Measurements from ENCODE around the gene UBE3D. TPM values are rescaled to one million over a fixed set of nuclear protein-coding genes. Genes with fewer than 3 reads are reported as not detected.

The UBE3D gene
- total and polyA plus RNA-seq, 9 donors: 5.9 to 13.5 (median 8.2) TPM

DNA sequence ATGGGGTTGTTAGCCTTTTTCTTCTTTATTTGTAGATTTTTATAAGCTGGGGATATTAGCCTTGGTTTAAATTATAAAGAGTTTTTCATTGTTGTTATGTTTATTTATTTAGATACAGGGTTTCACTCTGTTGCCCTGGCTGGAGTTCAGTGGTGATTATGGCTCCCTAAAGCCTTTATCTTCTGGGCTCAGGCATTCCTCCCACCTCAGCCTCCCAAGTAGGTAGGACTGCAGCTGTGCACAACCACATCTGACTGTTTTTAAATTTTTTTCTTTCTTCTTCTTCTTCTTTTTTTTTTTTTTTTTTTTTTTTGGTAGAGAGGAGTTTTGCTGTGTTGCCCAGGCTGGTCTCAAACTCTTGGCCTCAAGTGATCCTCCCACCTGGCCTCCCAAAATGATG, 80.9 kb downstream of the UBE3D start:
- H3K4me3 ChIP-seq (ENCODE audit: low read length): no peak overlapping the region
- no peaks in the 10 kb centered on the region for H3K9me3 ChIP-seq (replicated peaks; ENCODE audit: control insufficient read depth, low read depth, low read length)
- no peak overlapping the region for H3K27ac ChIP-seq (ENCODE audit: low read length)
- no peak for DNase-seq
- H3K27me3 ChIP-seq (ENCODE audit: control insufficient read depth, insufficient read depth, low read length): no peaks in the 10 kb centered on the region
- H3K36me3 ChIP-seq (ENCODE audit: control insufficient read depth, insufficient read depth, low read length): no peaks in the 10 kb centered on the region
- no peaks in the 10 kb centered on the region for H3K4me1 ChIP-seq (ENCODE audit: control insufficient read depth, insufficient read depth, low read length)

DNA sequence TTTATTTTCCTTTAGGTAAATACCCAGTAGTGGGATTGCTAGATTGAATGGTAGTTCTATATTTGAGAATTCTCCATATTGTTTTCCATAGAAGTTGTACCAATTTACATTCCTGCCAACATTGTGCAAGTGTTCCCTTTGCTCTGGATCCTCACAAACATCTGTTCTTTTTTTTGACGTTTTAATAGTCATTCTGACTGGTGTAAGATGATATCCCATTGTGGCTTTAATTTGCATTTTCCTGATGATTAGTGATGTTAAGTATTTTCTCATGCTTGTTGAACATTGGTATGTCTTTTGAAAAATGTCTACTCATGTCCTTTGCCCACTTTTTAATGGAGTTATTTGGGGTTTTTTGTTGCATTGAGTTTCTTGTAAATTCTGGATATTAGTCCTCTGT, 85.6 kb downstream of the UBE3D start:
- H3K4me1 ChIP-seq (ENCODE audit: control insufficient read depth, insufficient read depth, low read length): no peaks in the 10 kb centered on the region
- H3K9me3 ChIP-seq (replicated peaks; ENCODE audit: control insufficient read depth, low read depth, low read length): no peaks in the 10 kb centered on the region
- H3K4me3 ChIP-seq (ENCODE audit: low read length): no peak overlapping the region
- DNase-seq: no peak
- H3K27me3 ChIP-seq (ENCODE audit: control insufficient read depth, insufficient read depth, low read length): no peaks in the 10 kb centered on the region
- no peak overlapping the region for H3K27ac ChIP-seq (ENCODE audit: low read length)
- no CpG with 5 or more reads among the region's 1 CpG for WGBS (ENCODE audit: insufficient coverage)
- no peaks in the 10 kb centered on the region for H3K36me3 ChIP-seq (ENCODE audit: control insufficient read depth, insufficient read depth, low read length)

DNA sequence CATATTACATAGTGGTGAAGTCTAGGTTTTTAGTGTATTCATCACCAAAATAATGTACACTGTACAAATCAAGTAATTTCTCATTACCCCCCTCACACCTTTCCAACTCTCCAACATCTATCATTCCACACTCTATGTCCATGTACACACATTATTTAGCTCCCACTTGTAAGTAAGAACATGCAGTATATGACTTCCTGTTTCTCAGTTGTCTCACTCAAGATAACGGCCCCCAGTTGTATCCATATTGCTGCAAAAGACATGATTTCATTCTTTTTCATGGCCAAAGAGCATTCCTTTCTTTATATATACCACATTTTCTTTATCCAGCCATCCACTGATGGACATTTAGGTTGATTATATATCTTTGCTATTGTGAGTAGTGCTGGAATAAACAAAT, 86.0 kb downstream of the UBE3D start:
- H3K4me3 ChIP-seq (ENCODE audit: low read length): no peak overlapping the region
- no peaks in the 10 kb centered on the region for H3K27me3 ChIP-seq (ENCODE audit: control insufficient read depth, insufficient read depth, low read length)
- H3K9me3 ChIP-seq (replicated peaks; ENCODE audit: control insufficient read depth, low read depth, low read length): no peaks in the 10 kb centered on the region
- H3K4me1 ChIP-seq (ENCODE audit: control insufficient read depth, insufficient read depth, low read length): no peaks in the 10 kb centered on the region
- no peak overlapping the region for H3K27ac ChIP-seq (ENCODE audit: low read length)
- DNase-seq: no peak
- no CpG with 5 or more reads among the region's 1 CpG for WGBS (ENCODE audit: insufficient coverage)
- H3K36me3 ChIP-seq (ENCODE audit: control insufficient read depth, insufficient read depth, low read length): no peaks in the 10 kb centered on the region

DNA sequence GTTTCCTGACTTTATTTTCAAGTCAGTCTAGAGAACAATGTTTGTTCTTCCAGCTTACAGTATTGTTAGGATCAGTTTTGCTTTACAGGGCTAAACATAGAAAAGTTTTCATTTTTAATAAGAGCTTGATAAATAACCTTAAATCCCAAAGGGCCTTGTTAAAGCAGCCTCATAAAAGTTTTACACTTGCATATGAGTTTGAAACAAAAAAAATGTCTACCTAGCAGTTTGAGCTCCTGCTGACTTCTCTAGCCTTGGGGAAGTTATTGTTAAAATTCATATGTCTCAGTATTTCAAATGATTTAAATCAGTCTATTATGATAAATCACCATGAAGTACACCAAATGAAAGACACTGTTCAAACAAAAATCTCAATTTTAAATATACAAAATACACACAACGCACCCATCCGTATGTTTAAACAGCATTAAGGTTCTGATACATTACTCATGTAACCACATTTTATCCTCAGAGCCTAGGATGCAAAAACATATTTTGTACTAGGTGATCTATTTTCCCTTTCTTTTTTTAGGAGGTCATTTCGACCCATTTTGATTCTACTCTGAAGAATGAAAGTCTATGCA, 87.2 kb downstream of the UBE3D start:
- Histone ChIP-seq H3K4me3 (ENCODE audit: low read length) (no peak overlapping the region), H3K9me3 (replicated peaks; ENCODE audit: control insufficient read depth, low read depth, low read length) (no peaks in the 10 kb centered on the region), H3K27ac (ENCODE audit: low read length) (no peak overlapping the region), H3K36me3 (ENCODE audit: control insufficient read depth, insufficient read depth, low read length) (no peaks in the 10 kb centered on the region), H3K4me1 (ENCODE audit: control insufficient read depth, insufficient read depth, low read length) (no peaks in the 10 kb centered on the region), H3K27me3 (ENCODE audit: control insufficient read depth, insufficient read depth, low read length) (no peaks in the 10 kb centered on the region)
- WGBS (ENCODE audit: insufficient coverage): no CpG with 5 or more reads among the region's 3 CpGs
- DNase-seq: no peak

DNA sequence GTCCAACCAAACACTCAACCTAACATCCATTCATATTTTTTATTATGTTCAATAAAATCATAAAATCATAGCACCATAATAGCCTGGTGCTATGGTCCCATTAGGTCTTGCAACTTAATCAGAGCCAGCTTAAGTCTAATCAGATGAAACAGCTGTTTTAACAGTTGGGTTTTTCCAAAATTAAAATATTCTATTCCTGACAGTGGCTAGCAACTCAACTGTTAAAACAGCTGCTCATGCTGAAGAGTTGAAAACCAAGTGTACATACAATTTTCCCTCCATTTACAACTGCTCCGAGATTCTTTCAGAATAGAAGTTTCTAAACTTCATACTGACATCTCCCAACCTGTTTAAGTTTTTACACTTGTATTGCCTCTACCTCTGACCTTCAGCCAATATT, 89.5 kb downstream of the UBE3D start:
- H3K4me3 ChIP-seq (ENCODE audit: low read length): no peak overlapping the region
- H3K36me3 ChIP-seq (ENCODE audit: control insufficient read depth, insufficient read depth, low read length): no peaks in the 10 kb centered on the region
- DNase-seq: peak; percentile 53
- H3K4me1 ChIP-seq (ENCODE audit: control insufficient read depth, insufficient read depth, low read length): no peaks in the 10 kb centered on the region
- no peaks in the 10 kb centered on the region for H3K9me3 ChIP-seq (replicated peaks; ENCODE audit: control insufficient read depth, low read depth, low read length)
- WGBS (ENCODE audit: insufficient coverage): 63% methylated on average over 1 of the region's 1 CpG
- no peak overlapping the region for H3K27ac ChIP-seq (ENCODE audit: low read length)
- no peaks in the 10 kb centered on the region for H3K27me3 ChIP-seq (ENCODE audit: control insufficient read depth, insufficient read depth, low read length)

DNA sequence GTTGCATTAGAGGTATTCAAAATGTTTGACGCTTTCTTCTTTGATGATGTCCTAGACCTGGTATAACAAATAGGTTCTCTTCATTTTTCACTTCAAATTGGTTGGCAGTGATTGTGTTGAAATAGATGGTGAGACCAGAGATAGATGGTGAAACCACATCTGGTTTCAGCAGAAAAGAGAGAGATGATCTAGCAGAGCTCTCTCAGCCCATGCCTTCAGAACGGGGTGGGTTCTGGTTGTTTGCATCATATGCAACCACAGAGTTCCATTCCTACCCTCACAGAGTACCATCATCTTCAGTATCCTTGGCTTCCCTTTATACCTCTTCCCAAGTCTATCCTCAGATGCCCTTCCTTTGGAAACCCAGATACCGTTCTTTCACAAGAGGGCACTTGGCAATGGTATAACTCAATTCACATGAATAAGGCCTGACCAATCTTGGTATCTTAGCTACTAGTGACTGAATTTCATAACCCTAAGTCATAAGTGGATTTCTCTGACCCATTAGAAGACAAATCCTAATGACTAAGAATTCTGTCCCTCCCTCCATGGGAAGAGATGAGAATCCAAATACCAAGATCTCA, 93.7 kb downstream of the UBE3D start:
- no peaks in the 10 kb centered on the region for H3K27me3 ChIP-seq (ENCODE audit: control insufficient read depth, insufficient read depth, low read length)
- WGBS (ENCODE audit: insufficient coverage): 100% methylated on average over 3 of the region's 3 CpGs
- H3K36me3 ChIP-seq (ENCODE audit: control insufficient read depth, insufficient read depth, low read length): no peaks in the 10 kb centered on the region
- H3K27ac ChIP-seq (ENCODE audit: low read length): no peak overlapping the region
- no peaks in the 10 kb centered on the region for H3K9me3 ChIP-seq (replicated peaks; ENCODE audit: control insufficient read depth, low read depth, low read length)
- no peak for DNase-seq
- H3K4me3 ChIP-seq (ENCODE audit: low read length): no peak overlapping the region
- no peaks in the 10 kb centered on the region for H3K4me1 ChIP-seq (ENCODE audit: control insufficient read depth, insufficient read depth, low read length)

DNA sequence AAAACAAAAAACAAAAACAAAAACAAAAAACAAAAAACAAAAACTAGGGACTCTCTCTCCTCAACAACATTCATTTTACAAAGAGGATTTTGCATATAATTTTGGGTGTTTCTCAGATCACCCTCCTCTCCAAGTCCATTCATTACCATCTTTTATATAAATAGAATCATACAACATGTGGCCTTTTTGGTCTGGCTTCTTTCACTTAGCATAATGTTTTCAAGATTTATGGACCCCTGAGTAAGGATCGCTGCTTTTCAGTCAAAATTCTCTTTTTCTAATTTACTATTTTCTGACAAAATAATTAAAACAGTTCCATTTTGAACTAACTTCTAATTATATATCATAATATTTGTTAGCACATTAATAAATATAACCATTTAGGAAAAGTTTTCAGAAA, 94.8 kb downstream of the UBE3D start:
- no peak overlapping the region for H3K27ac ChIP-seq (ENCODE audit: low read length)
- peak; percentile 67 for DNase-seq
- H3K36me3 ChIP-seq (ENCODE audit: control insufficient read depth, insufficient read depth, low read length): no peaks in the 10 kb centered on the region
- no peaks in the 10 kb centered on the region for H3K27me3 ChIP-seq (ENCODE audit: control insufficient read depth, insufficient read depth, low read length)
- WGBS (ENCODE audit: insufficient coverage): no CpG with 5 or more reads among the region's 1 CpG
- H3K9me3 ChIP-seq (replicated peaks; ENCODE audit: control insufficient read depth, low read depth, low read length): no peaks in the 10 kb centered on the region
- H3K4me3 ChIP-seq (ENCODE audit: low read length): no peak overlapping the region
- H3K4me1 ChIP-seq (ENCODE audit: control insufficient read depth, insufficient read depth, low read length): no peaks in the 10 kb centered on the region

DNA sequence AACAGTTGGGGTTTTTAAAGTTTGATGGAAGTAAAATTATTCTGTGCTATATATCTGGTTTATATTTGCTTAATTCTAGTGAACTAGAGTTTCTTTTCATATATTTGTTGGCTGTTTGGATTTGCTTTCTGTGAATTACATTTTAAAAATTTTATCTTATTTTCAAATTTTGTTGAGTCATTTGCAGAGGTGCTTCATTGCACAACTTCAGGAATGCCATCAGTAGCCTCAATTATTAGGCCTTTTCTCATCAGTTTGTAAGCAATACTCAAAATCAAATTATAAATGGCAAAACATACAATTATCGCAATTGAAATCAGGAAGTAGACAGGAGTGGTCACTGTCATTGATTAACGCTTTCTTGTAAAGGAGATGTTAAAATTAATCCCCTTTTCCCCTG, 96.9 kb downstream of the UBE3D start:
- Histone ChIP-seq H3K27ac (ENCODE audit: low read length) (no peak overlapping the region), H3K27me3 (ENCODE audit: control insufficient read depth, insufficient read depth, low read length) (no peaks in the 10 kb centered on the region), H3K4me3 (ENCODE audit: low read length) (no peak overlapping the region), H3K9me3 (replicated peaks; ENCODE audit: control insufficient read depth, low read depth, low read length) (no peaks in the 10 kb centered on the region), H3K4me1 (ENCODE audit: control insufficient read depth, insufficient read depth, low read length) (no peaks in the 10 kb centered on the region), H3K36me3 (ENCODE audit: control insufficient read depth, insufficient read depth, low read length) (no peaks in the 10 kb centered on the region)
- WGBS (ENCODE audit: insufficient coverage): no CpG with 5 or more reads among the region's 2 CpGs
- DNase-seq: no peak

DNA sequence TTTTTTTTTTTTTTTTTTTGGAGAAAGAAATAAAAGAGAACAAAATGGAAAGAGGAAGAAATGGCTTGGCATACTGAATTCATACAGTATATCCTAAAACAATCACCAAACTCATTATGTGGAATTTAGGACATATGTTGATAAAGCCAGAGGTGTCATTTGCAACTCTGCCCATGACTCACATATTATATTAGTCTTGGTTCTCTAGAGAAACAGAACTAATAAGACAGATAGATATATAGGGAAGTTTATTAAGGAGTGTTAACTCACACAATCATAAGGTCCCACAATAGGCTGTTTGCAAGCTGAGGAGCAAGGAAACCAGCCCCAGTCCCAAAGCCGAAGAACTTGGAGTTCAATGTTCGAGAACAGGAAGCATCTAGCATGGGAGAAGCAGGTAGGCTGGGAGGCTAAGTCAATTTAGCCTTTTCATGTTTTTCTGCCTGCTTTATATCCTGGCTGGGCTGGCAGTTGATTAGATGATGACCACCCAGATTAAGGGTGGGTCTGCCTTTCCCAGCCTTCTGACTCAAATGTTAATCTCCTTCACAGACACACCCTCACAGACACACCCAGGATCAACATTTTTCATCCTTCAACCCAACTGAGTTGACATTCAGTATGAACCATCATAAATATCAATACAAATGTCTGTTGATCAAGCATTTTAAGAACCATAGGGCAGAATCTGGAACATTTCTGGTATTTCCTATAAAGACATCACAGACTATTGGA, 102.3 kb downstream of the UBE3D start:
- peaks cover 4% of the 10 kb centered on the region for H3K4me1 ChIP-seq (ENCODE audit: control insufficient read depth, insufficient read depth, low read length)
- WGBS (ENCODE audit: insufficient coverage): 100% methylated on average over 1 of the region's 2 CpGs
- H3K9me3 ChIP-seq (replicated peaks; ENCODE audit: control insufficient read depth, low read depth, low read length): no peaks in the 10 kb centered on the region
- no peaks in the 10 kb centered on the region for H3K36me3 ChIP-seq (ENCODE audit: control insufficient read depth, insufficient read depth, low read length)
- no peak overlapping the region for H3K27ac ChIP-seq (ENCODE audit: low read length)
- no peaks in the 10 kb centered on the region for H3K27me3 ChIP-seq (ENCODE audit: control insufficient read depth, insufficient read depth, low read length)
- no peak overlapping the region for H3K4me3 ChIP-seq (ENCODE audit: low read length)
- DNase-seq: no peak

DNA sequence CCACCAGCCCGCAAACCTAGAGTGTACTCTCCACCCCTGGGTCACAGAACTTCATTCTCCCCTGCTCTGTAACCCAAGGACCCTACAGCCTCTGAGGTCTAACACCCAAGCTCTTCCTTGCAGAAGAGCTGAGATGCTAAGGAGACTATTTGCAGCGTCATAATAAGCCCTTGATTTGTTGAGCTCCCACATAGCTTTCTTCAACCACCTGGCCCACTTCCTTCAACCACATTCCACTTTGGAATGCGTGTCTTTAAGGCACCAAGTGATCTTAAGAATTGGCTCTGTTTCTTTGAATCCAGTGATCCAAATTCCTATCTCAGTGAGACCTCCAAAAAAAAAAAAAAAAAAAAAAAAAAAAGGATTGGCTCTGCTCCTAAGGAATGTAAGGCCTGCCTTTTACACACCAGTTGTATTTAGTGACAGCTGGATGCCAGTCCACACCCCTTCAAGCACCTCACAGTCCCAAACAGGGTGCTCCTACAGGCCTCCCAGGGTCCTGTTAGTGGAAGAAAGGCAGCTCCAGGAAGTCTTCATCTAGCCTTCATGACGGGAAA, 106.2 kb downstream of the UBE3D start:
- WGBS (ENCODE audit: insufficient coverage): 49% methylated on average over 4 of the region's 4 CpGs
- Histone ChIP-seq H3K9me3 (replicated peaks; ENCODE audit: control insufficient read depth, low read depth, low read length) (no peaks in the 10 kb centered on the region), H3K27ac (ENCODE audit: low read length) (peak overlapping the region; percentile 15), H3K4me3 (ENCODE audit: low read length) (no peak overlapping the region), H3K36me3 (ENCODE audit: control insufficient read depth, insufficient read depth, low read length) (peaks cover 4% of the 10 kb centered on the region), H3K27me3 (ENCODE audit: control insufficient read depth, insufficient read depth, low read length) (no peaks in the 10 kb centered on the region), H3K4me1 (ENCODE audit: control insufficient read depth, insufficient read depth, low read length) (peaks cover 4% of the 10 kb centered on the region)
- DNase-seq: peak; percentile 21

All from muscle of leg (tissue), 11 donors.